Measurements from ENCODE around the gene KIFAP3.
"Not testable (repeated sequence)": the region's sequence is repeated elsewhere in the genome, so short reads cannot be mapped to it uniquely, and the experiment has no call there.

The KIFAP3 gene

DNA sequence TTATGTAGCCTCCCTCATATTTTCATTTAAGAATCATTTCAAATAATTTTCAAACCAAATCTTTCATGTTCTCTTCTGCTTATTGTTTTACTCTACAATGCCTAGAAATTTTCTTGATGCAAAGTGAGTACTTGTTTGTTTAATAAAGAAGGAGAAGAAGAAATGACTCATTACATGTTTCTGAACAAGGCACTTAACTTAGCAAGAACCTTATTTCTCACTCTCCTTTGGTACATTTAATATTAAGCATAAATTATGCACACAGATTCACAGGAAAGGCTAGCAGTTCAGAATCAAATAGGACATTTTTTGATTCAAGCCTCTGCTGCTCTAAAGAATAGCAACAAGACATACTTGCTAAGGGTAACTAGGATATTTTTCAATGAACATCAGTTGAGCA, 189.9 kb downstream of the KIFAP3 start:
- DNase-seq = peak; percentile 14

DNA sequence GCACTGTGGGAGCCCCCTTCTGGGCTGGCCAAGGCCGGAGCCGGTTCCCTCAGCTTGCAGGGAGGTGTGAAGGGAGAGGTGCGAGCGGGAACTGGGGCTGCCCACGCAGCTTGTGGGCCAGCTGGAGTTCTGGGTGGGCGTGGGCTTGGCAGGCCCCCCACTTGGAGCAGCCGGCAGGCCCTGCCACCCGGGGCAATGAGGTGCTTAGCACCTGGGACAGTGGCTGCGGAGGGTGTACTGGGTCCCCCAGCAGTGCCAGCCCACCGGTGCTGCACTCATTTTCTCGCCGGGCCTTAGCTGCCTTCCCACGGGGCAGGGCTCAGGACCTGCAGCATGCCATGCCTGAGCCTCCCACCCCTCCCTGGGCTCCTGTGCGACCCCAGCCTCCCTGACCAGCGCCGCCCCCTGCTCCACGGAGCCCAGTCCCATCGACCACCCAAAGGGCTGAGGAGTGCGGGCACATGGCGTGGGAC, 192.4 kb downstream of the KIFAP3 start:
- DNase-seq = no peak

DNA sequence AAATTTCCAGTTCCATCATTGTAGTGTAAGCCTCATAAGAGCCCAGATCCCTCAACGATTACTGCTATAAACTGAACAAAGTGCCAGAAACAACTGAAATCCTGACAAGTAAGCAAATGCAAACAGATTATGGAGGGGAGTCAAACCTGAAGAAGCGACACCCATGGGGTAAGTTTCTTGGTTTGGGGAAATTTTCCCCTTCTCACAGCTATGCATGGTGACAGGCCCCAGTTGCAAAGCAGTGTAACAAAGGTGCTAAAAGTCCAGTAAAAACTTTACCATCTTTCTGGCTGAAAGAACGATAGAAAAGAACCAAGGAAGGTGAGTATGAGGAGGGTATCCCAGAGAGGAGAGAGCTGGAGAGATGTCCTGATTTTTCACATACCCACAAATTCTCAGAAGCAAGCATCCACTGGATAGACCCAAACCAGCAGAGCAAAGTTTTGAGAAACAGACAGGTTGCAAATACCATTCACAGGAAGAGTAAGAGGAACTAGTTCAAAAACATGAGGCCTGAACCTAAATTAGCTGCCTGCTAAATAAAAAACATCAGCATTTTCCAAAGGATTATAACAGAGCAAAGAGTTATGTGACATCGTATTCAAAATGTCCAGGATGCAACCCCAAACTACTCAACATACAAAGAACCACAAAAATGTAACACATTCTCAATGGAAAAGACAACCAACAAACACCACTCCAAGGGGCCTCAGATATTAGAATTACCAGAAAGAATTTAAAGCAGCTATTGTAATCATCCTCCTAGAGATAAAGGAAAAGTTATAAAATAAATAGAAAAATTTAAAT, 195.3 kb downstream of the KIFAP3 start:
- DNase-seq = no peak

DNA sequence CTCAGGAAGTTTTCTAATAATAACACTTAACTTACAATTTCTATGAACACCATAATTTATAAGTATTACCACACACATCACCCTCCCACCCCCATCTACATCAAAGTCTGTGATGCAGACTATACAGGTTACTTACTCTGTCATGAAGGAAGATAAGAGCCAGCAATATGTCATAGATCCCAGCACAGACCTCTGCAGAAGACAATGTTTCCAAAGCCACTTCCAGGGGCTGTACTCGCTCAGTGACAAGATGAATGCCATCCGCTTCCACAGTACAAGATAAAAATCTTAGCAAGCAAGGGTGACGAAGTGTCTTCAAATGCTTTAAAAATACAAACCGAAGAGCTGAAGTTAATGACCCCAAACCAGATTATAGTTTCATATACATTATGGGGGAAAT, 196.0 kb downstream of the KIFAP3 start:
- DNase-seq = no peak

DNA sequence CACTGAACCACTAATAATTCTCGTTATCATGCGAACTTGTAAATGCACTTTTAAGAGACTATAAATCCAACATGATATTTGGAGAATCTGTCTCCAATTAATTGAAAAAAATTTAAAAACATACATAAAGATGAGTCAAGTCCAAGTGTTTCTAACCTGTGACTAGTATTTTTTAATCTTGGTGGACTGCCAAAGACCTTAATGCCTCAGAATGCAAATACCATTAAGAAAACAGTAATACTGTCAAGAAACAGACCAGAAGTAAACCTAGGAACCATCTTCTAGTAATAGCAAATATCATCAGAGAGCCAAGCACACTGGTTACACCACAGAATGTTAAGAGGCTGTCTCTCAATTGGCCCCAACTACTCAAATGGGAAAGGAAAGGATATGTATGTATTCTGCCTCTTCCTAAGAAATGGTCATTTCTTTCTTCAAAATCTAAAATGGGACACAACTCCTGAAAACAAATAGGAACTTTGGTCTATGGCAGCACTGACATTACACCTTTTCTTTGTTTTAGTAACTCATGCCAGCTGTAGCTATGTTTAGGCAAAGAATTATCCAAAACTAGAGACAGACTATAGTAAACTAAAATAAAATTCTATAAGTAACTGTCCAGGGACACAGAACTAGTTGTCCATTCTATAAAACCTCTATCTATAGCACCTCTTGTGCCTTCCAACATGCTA, 196.5 kb downstream of the KIFAP3 start:
- DNase-seq = peak; percentile 55

DNA sequence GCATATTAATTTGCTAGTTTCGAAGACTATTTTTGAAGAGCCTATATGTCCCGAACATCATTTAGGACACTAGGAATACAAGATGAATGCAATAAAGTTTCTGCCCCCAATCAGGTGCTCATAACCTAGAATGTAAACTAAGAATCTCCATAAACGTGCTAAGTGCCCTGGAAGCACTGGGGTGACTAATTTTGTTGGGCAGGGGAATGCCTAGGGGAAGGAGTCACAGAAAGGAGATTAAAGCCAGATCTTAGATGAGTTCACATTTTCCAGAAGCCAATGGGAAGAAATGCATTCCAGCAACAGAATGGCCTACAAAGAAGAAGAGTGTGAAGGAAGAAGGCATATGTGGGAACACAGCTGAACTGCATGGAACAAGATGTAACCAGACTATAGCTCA, 200.3 kb downstream of the KIFAP3 start:
- peak; percentile 73 for DNase-seq

DNA sequence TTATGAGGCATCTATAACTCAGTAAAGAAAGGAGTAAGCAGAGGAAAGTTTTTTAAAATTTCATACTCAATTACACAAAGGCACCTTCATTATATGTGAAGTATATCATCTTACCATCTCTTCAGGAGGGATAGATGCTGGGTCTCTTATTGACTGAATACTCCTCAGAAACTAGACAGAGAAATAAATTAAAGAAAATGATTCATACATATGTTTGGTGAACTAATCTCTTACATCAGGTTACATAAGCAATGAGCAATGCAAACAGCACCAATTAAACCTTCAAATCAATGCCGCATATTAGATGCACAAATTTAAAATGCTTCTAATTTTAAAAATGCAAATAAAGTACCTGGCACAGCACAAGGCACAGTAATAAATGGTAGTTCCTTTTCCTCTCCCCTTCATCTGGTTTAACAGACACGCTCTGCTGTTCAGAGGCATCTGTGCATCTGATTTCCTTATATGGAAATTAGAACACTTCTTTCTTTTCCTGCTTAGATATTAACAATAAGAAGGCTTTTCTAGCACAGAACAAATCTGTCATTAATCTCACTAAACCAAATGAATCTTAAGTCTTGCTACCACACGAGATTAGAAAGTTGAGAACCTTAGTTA, 200.8 kb downstream of the KIFAP3 start:
- peak; percentile 21 for DNase-seq

DNA sequence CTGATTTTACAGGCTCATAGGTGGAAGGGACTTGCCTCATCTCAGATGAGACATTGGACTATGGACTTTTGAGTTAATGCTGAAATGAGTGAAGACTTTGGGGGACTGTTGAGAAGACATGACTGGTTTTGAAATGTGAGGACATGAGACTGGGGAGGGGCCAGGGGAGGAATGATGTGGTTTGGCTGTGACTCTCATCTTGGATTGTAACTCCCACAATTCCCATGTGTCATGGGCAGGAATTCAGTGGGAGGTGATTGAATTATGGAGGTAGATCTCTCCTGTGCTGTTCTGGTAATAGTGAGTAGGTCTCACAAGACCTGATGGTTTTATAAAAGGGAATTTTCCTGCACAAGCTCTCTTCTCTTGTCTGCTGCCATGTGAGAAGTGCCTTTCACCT, 201.6 kb downstream of the KIFAP3 start:
- no peak for DNase-seq

DNA sequence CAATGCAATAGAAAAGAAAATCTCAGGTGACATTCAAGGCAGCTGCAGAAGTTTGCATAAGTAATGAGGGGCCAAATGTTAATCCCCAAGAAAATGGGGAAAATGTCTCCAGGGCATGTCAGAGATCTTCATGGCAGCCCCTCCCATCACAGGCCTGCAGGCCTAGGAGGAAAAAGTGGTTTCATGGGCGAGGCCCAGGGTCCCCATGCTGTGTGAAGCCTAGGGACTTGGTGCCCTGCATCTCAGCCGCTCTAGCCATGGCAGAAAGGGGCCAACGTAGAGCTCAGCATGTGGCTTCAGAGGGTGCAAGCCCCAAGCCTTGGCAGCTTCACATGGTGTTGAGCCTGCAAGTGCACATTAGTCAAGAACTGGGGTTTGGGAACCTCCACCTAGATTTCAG, 202.5 kb downstream of the KIFAP3 start:
- not testable (repeated sequence) for DNase-seq
